SIG-M5 treated with dmso at 0.1 percent for 504 hours (cell line): ENCODE results near the gene ATG10.

ENCODE experiments used
- DNase-seq: peaks from one replicate; lab custom pipeline; 2025; ENCODE audit not compliant: unreplicated experiment; lab: John Stamatoyannopoulos, UW

Gene ATG10

GRCh38 chr5:82274343-82275211 lies 302.8 kb downstream of the ATG10 start:
- DNase-seq, result no peak

DNA sequence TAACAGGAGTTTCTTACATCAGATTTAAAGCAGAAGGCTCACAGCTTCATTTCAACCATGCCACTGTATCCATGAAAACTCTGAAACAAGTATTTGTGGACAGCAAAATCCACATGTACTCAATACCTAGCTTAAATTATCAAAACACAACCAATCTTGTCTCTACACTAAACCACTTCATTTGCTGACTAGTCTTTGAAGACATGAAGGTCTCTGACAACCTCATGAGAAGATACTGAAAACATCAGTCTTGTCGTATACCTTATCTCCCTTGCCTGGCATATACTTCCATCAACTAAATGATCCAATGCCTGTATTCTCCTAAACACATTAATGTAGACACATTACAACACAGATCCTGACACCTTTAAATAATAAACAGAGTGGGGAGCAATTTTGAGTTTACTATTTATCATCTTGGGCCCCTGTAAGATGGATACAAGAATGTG lies 303.4 kb downstream of the ATG10 start:
- DNase-seq, result no peak

- DNase-seq, result no peak
These were observed 305.2 kb downstream of the ATG10 start for GRCh38 chr5:82276800-82277612.

- no peak for DNase-seq
These were observed 305.8 kb downstream of the ATG10 start for GRCh38 chr5:82277613-82277986.

DNA sequence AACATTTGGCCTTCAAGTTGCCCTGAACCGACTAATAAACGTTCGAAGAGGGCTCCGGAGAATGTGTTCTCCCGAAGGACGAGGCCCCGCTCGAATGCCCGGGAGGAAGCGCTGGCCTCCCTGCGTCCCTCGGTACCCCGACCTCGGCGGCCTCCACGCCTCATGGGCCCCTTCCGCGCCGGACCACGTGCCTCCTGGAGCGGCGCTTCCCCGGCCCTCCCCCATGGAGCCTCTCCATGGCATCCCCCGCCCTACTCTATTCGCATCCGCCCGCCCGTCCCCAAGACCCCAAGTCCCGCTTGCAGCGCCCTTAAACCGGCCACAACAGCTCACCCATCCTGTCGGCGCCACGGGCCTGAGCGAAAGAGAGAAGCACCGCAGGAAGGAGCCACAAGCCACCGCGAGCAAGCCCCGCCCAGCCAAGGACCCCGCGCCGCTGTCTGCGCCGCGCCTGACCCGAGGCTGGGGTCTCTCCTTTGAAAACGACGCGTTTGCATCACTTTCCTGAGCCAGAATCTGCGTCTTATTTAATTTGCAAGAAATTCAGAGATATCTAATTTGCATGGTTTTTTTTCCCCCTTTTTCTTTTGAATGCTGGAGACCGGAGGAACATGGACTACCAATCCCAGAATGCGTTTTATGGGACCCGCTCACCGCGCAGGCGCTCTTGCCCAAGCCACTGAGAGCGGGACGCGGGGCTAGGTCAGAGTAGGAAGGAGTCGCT lies 306.3 kb downstream of the ATG10 start, which contains the start of gene RPS23:
Gene RPS23, minus strand, starts transcription at position 368 of the 724 bp plus-strand sequence. Its CDS starts 31 bp downstream, at position 337.
- DNase-seq, result peak; percentile 95

- DNase-seq, result no peak
These were observed 307.0 kb downstream of the ATG10 start for GRCh38 chr5:82278711-82279370.

GRCh38 chr5:82283893-82284292 lies 312.1 kb downstream of the ATG10 start:
- no peak for DNase-seq

DNA sequence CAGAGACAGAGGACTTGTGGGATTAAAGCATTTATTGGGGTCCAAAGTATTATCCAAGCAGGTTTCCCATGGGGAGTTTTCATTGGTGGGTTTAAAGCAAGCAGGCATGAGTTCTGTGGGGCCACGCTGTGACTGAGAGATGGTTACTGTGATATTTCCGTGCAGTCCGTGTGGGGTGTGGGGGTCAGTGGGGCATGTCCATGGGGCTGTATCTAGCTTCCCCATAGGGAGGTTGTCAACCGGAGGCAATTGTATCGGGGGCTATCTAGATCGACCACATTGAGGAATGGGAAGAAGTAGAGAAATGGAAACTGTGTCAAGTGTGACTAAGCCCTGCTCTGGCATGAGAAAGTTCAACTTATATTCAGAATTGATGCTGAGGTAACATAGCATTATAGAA lies 313.4 kb downstream of the ATG10 start:
- DNase-seq, result no peak

DNA sequence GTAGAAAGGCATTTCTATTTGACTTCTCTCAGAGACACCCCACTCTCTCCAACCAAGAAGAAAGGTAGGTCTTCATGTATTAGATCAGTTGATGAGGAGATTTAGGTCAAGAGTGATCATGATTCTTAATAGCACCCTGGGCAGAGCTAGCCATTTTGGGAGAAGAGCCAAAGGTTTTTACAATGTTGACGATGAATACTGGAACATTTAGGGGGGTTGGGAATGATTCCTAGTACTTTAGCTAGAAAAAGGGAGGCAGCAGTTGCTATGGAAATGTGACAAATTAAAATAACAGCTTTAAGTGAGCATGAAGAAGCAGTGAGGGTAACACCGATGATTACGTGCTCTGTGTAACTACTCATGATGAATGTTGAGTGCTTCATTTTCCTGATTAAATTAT lies 315.8 kb downstream of the ATG10 start:
- DNase-seq, result no peak

DNA sequence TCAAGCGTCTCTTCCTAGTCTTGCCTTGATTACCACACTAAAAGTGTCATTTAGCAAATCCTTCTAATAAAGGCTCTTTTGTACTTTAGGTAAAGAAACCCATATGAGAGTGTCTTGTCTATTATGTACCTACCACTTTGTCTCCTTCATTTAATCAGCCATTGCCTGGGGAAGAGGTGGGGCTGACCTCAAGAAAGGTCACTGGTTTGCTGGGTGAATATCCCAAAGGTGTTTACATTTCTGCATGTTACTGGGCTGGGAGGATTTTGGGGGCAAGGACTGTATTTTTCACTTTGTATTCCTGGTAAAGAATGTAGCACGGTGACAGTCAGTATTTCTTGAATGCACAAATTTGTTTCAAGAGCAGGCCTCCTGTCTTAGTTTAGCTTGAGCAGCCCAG lies 318.2 kb downstream of the ATG10 start:
- no peak for DNase-seq

GRCh38 chr5:82290908-82291307 lies 319.1 kb downstream of the ATG10 start:
- DNase-seq, result no peak

DNA sequence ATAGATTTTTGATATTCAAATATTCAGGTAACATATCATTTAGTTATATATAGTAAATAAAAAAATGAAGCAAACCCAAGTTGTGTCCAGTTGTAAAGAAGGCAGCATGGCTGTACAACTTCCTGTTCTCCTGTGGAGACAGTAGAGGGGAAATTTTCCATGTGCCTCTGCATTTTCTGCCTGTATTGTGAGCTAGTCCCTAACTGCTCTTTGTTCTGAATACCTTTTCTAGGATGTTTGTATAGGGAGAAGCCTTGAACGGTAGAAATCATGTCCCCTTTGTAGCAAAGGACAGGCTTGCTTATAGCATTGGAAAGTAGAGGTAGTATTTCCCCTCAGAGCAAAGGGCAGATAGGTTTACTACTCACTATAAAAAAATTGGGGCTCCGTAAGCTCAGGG lies 319.6 kb downstream of the ATG10 start:
- no peak for DNase-seq

DNA sequence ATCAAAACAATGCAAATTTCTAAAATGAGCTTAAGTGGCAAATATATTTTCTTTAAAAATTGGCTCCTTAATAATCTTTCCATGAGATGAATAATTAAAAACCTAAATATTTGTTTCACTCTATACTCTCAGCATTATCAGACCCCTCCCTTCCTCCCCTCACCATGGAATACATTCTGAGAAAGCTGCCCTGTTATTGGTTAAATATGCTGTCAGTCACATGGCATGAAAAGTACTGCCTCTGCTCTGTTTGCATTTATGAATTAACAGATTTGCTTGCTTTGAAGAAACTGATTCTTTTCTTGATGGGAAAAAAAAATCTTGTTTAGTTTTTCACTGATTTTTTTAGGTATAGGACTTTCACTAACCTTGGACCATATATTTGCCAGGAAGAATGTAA lies 323.3 kb downstream of the ATG10 start:
- DNase-seq, result no peak

- DNase-seq, result no peak
These were observed 324.2 kb downstream of the ATG10 start for GRCh38 chr5:82295959-82296531.

DNA sequence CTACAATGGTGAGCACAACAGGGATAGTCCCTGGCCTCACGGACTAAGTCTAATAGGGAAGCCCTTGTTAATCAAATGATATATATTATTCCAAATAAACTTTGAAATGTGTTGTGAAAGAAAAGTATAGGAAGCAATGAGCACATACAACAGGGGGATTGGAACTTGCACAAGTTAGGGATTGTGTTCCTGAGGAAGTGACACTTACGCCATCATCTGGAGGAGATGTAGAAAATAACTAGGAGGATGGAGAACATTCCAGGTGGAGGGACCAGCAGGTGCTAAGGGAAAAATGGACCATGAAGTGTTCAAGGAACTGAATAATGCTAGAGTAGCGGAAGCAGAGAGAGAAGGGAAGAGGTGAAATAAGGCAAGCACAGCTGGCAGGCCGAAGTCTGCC lies 325.1 kb downstream of the ATG10 start:
- DNase-seq, result no peak

DNA sequence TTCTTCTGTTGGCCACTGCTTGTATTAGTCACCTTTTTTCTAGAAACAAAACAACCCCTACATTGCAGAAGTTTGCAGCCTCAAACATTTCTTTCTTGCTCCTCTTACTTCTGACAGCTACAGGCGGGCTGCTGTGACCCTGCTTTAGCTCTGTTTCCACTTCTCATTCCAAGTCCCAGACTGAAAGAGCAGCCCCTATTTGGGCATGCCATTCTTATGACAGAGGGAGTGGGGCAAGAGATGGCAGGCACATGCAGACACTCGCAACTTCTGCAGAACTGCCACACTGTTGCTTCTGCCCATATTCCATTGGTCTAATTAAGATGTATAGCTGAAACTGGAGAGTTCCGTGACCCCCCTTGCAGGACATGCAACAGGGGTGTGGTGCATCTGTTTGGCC lies 325.9 kb downstream of the ATG10 start:
- no peak for DNase-seq

GRCh38 chr5:82298668-82299067 lies 326.8 kb downstream of the ATG10 start:
- DNase-seq, result no peak

DNA sequence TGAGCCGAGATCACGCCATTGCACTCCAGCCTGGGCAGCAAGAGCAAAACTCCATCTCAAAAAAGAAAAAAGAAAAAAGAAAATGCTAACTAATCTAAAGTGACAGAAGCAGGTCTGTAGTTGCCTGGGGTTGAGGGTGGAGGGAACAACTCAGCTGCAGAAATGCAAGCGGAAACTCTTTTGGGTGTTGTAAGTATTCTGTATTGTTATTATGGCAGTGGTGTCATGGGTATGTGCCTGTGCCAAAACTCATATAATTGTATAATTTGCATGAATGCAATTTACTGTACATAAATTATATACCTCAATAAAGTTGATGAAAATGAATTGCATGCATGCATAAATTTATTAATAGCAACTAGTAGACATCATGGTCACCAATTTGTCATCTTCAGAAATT lies 329.4 kb downstream of the ATG10 start:
- DNase-seq, result no peak
